Measurements from ENCODE around the gene SPACA5B.
"Not testable (repeated sequence)": the region's sequence is repeated elsewhere in the genome, so short reads cannot be mapped to it uniquely, and the experiment has no call there.

The SPACA5B gene

DNA sequence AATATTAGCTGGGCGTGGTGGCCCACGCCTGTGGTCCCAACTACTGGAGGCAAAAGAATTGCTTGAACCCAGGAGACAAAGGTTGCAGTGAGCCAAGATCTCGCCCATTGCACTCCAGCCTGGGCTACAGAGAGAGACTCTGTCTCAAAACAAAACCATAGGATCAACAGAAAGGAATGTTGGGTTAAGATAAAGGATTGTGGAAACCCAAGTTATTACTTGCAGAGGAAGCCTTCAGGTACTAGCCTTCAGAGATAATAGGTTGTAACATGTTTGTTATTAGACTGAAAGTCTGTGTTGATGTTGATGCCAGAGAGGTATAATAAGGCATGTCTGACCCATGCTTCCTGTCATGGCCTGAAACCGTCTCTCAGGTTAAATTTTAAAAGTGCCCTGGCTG, 49.3 kb downstream of the SPACA5B start:
- ATAC-seq (ENCODE audit: insufficient read depth, low read depth) (no peak), DNase-seq (no peak)
- no peaks in the 10 kb centered on the region for H3K36me3 ChIP-seq (ENCODE audit: insufficient read depth, low read length)
- no peak overlapping the region for H3K9ac ChIP-seq (ENCODE audit: low read depth, low read length)
- H3K79me2 ChIP-seq (ENCODE audit: insufficient read depth, low read length) = no peaks in the 10 kb centered on the region
- H3K27ac ChIP-seq (ENCODE audit: low read length) = no peak overlapping the region
- H3K4me1 ChIP-seq (ENCODE audit: insufficient read depth, low read length) = no peaks in the 10 kb centered on the region
- H3K4me2 ChIP-seq (ENCODE audit: insufficient read depth, low read length) = no peak overlapping the region
- H3K4me3 ChIP-seq (ENCODE audit: low read depth in 1 of 2, low read length in 2 of 2) = no peak overlapping the region
- TF ChIP-seq CTCF (IDR thresholded peaks at IDR 0.05; ENCODE audit: borderline replicate concordance, extremely low read depth, low read length, poor library complexity, severe bottlenecking) (no peak), EZH2 (IDR thresholded peaks at IDR 0.05; ENCODE audit: borderline replicate concordance, low read depth, low read length, severe bottlenecking) (no peak)
- H4K20me1 ChIP-seq (ENCODE audit: insufficient read depth, low read length) = no peaks in the 10 kb centered on the region
- no peaks in the 10 kb centered on the region for H3K27me3 ChIP-seq (ENCODE audit: insufficient read depth, low read length, poor library complexity)
- H2AFZ ChIP-seq (ENCODE audit: low read depth, low read length) = no peak overlapping the region
- H3K9me3 ChIP-seq (ENCODE audit: insufficient read depth, low read length, severe bottlenecking) = no peaks in the 10 kb centered on the region

DNA sequence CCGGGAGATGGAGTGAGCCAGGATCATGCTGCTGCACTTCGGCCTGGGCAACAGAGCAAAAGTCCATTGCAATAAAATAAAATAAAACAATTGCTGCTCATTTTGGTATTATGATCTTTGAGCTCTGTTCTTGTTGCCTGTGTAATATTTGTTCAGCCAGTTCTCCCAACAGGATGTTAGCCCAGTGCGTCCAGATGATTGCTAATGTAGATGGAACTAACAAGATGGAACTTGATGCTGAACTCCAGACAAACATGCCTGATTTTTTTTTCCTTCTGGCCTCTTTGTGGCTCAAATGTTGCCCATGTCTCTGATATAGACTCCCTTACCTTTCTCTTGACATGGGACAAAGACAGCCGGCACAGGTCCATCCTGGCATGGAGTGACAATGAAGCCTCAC, 50.4 kb downstream of the SPACA5B start:
- Histone ChIP-seq H3K4me3 (ENCODE audit: low read depth in 1 of 2, low read length in 2 of 2) (no peak overlapping the region), H3K9me3 (ENCODE audit: insufficient read depth, low read length, severe bottlenecking) (no peaks in the 10 kb centered on the region), H3K27me3 (ENCODE audit: insufficient read depth, low read length, poor library complexity) (no peaks in the 10 kb centered on the region), H3K4me1 (ENCODE audit: insufficient read depth, low read length) (no peaks in the 10 kb centered on the region), H3K27ac (ENCODE audit: low read length) (no peak overlapping the region), H3K36me3 (ENCODE audit: insufficient read depth, low read length) (no peaks in the 10 kb centered on the region), H4K20me1 (ENCODE audit: insufficient read depth, low read length) (no peaks in the 10 kb centered on the region), H3K9ac (ENCODE audit: low read depth, low read length) (no peak overlapping the region), H3K4me2 (ENCODE audit: insufficient read depth, low read length) (no peak overlapping the region), H2AFZ (ENCODE audit: low read depth, low read length) (no peak overlapping the region), H3K79me2 (ENCODE audit: insufficient read depth, low read length) (no peaks in the 10 kb centered on the region)
- no peak for DNase-seq
- no peak for ATAC-seq (ENCODE audit: insufficient read depth, low read depth)
- TF ChIP-seq CTCF (IDR thresholded peaks at IDR 0.05; ENCODE audit: borderline replicate concordance, extremely low read depth, low read length, poor library complexity, severe bottlenecking) (no peak), EZH2 (IDR thresholded peaks at IDR 0.05; ENCODE audit: borderline replicate concordance, low read depth, low read length, severe bottlenecking) (no peak)

DNA sequence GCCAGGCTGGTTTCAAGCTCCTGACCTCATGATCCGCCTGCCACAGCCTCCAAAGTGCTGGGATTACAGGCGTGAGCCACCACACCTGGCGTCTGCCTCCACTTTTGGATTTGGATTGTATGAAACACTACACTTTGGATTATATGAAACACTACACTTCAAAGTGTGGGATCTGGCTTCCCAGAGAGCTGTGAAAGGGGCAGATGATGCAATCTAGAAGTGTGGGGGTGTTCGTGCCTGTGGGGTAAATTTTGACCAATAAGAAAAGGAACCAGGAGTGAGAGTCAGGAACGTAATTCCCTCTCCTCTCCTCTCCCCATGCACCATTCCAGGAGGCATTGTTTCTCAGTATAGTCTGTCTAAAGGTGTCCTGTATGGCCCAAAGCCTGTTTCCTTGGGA, 51.5 kb downstream of the SPACA5B start:
- not testable (repeated sequence) for H3K4me2 ChIP-seq (ENCODE audit: insufficient read depth, low read length); H4K20me1 ChIP-seq (ENCODE audit: insufficient read depth, low read length); H3K27ac ChIP-seq (ENCODE audit: low read length); H3K9me3 ChIP-seq (ENCODE audit: insufficient read depth, low read length, severe bottlenecking); H2AFZ ChIP-seq (ENCODE audit: low read depth, low read length); H3K4me3 ChIP-seq (ENCODE audit: low read depth in 1 of 2, low read length in 2 of 2); H3K27me3 ChIP-seq (ENCODE audit: insufficient read depth, low read length, poor library complexity); H3K4me1 ChIP-seq (ENCODE audit: insufficient read depth, low read length); ATAC-seq (ENCODE audit: insufficient read depth, low read depth); H3K36me3 ChIP-seq (ENCODE audit: insufficient read depth, low read length); H3K9ac ChIP-seq (ENCODE audit: low read depth, low read length); H3K79me2 ChIP-seq (ENCODE audit: insufficient read depth, low read length); DNase-seq
